Activated naive CD4-positive, alpha-beta T cell (primary cell): ENCODE data around the gene EEFSEC.

Experiments used
- DNase-seq, 4 experiments: peaks; one replicate each; lab custom pipeline; 2025; lab: John Stamatoyannopoulos, UW

The EEFSEC gene

GRCh38 chr3:128217702-128218547 is 64.6 kb downstream of the EEFSEC start:
- no peak for DNase-seq

DNA sequence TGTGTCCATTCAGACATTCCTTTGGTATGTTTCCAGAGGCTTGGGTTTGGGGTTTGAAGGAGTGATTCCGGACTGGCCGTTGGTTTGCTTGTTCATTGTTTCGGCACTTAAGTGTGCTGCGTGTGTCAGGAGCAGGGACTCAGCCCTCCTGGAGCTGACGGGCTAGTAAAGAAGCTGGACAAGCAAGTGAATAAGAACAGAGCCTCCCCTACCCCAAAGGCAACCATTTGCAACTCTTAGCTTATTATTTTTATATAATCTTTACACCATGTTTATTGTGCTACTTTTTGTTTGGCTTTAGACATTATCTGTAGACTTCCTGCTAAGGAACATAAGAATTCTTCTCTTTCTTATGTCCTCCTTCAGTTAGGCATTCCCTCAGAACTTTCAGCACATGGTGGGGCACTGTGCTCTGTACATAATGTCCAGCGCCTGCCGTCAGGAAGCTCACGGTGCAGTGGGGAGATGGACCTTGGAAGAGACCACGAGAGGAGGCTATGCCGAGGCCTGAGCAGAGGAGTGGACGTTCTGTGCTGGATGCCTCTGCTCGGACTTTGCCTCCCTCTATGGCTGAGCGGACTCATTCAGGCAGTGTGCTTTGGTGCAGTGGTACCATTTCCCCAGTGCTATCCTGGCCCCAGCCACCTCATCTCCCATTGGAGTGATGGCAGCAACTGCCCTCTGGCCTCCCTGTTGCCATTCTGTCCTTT is 65.4 kb downstream of the EEFSEC start:
- no peak for DNase-seq

DNA sequence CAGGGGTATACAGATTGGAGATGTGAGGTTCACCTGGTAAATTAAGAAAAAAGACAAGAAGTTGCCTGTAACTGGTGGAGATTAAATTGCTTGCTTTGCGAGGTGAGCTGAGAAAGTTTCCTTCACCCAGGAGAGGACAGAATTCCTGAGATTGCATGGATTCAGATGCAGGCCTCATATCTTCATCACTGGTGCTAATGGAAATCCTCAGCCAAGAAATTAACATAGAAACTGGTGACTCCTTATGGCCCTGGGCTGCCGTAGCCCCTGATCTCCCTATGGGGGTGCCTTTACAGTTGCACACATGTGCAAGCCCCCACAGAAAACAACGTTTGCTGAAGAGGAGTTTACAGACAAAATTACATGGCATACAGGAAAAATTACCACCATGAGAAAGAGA is 68.0 kb downstream of the EEFSEC start:
- DNase-seq = no peak

DNA sequence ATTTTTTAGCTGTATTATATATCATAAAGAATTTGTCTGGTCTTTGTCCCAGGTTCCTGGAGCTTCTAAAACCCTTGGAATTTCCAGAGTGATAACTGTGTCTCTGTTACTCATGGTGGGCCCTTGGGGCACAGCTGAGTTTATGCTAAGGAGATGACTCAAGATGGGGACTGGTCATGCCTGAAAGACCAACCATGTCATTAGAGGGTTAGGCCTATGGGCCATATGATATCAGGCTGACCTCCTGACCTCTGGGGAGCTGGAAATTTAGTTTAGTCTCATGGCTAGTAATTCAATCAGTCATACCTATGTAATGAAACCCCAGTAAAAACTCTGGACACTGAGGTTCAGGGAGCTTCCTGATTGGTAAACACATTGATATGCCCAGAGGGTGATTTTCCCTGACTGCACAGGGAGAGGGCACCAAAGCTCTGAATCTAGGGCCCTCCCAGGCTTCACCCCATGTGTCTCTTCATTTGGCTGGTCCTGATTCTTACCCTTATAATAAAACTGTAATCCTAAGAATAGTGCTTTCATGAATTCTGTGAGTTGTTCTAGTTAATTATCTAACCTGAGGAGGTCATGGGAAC is 69.6 kb downstream of the EEFSEC start:
- DNase-seq = no peak

DNA sequence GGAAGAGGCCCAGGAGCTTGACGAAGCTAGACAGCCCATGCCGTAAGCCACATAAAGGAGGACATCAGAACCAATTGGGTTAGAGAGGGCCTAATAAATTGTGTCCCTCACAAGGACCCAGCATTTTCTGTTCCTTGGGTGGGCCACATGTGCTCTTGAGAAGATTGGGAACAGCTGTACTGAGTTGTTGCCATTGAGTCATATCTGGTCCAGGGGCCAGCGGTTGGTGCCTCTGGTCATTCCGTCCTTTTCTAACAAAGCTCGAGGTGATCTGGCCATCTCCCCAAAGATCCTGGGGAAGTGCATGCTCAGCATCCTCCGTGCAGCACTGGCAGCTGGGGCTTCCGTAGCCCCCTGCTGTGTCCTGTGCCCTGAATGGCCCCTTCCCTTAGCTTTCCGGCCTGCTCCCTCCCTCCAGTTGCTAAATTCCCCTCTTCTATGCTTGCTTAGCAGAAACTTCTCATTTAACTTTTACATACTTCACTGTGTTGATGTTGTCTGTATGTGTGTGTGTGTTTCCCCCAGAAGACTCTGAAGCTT is 73.0 kb downstream of the EEFSEC start:
- DNase-seq = no peak

- peak in 1 of 4 experiments; percentile 18 for DNase-seq
Measured at GRCh38 chr3:128226795-128227395, 73.6 kb downstream of the EEFSEC start.

- no peak for DNase-seq
Measured at GRCh38 chr3:128227507-128227906, 74.2 kb downstream of the EEFSEC start.

- DNase-seq = no peak
Measured at GRCh38 chr3:128228366-128228910, 75.2 kb downstream of the EEFSEC start.

GRCh38 chr3:128229106-128229857 is 76.0 kb downstream of the EEFSEC start:
- no peak for DNase-seq

GRCh38 chr3:128231606-128232005 is 78.3 kb downstream of the EEFSEC start:
- no peak for DNase-seq

DNA sequence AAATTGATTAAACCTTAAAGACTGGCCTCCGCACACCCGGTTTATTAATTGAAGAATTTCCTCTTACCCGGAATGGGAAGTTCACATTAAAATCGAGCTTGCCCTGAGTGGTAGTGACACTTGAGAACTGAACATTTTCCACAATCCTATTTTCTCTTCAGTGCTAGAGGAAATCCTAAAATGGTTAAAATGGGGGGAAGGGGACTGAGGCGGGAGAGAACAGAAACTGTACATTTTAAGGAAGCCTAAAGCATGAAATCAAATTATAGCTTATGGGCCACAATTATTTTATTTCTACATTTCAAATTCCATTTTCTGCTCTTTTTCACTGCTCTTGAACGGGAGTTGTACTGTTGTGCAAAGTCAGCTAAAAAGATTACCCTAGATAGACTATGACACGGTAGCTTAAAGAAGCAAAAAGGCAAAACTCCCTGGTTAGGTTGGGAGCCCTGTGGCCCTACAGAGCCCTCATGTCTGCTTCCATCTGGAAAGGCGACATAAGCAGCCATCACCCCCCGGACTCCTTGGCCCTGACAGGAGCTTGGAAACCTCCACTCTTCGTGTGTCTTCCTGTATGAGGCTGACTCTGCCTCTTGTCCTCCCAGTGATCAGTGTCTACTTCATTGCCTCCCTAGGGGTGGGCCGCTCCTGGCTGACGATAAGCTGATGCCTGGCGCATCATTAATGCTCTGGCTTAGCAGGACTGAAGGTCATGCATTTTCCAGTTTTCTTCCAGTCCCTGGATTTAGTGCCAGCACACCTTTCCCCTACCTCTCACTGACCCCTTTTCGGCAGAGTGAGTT is 79.3 kb downstream of the EEFSEC start:
- no peak for DNase-seq

GRCh38 chr3:128235207-128235926 is 82.1 kb downstream of the EEFSEC start:
- DNase-seq = no peak

GRCh38 chr3:128236657-128237056 is 83.4 kb downstream of the EEFSEC start:
- DNase-seq = no peak

DNA sequence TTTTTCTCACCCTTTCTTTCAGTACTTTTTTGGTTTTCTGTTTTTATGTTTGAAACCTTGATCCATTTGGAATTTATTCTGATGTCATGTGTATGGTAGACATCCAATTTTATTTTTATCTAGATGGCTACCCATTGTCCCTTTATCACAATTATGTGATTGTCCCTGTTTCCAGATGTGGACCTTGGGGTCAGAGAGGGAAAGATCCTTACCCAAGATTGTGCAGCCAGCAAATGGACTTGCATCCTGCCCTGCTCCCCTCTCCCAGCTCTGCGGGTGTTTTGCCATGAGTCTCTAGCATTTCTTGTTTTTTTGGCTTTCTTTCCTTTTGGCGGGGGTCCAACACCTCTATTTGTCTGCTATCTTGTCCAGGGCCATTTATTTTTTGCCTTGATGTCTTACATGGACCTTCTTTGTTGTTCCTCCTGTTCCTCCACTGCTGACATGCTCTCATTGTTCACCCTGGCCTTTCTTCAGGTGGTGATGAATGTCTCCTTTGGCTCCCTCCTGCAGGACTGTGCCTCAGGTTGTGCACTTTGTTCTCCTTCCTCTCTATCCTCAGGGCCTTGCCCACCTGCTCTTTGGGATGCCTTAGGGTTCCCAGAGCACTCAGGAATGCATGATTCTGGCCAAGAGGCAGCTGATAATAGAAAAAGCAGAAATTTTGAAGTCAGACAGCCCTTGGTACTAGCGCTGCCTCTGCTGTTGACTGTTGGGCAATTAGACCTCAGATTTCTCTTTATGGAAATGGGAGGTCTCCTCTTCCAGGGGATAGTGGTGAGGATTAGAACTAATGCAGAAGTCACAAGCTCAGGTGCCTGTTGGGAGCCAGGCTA is 84.3 kb downstream of the EEFSEC start:
- DNase-seq = no peak

GRCh38 chr3:128238184-128238489 is 84.9 kb downstream of the EEFSEC start:
- DNase-seq = no peak

GRCh38 chr3:128239304-128239703 is 86.0 kb downstream of the EEFSEC start:
- no peak for DNase-seq

GRCh38 chr3:128240232-128240631 is 87.0 kb downstream of the EEFSEC start:
- DNase-seq = no peak

DNA sequence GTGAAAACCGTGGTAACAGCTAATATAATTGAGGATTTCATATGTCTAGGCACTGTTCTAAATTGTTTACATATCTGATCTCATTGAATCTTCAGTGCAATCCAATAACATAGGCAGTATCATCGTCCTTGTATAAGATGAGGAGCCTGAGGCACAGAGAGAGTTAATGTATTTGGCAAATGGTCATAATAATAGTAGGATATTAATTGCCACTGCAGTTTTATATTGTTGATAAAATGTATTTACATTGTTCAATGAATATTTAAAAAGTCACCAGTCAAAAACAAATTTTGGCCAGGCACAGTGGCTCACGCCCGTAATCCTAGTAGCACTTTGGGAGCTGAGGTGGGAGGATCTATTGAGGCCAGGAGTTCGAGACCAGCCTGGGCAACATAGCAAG is 88.5 kb downstream of the EEFSEC start:
- DNase-seq = no peak
